HG03439 (cell line): ENCODE results near the gene CMTR2.
A peak's percentile ranks its signal among the peaks of the same experiment; 100 is the strongest.
"Not testable (repeated sequence)": the region's sequence is repeated elsewhere in the genome, so short reads cannot be mapped to it uniquely, and the experiment has no call there.

Experiments used
- ATAC-seq: cut with Tn5 transposase; IDR thresholded peaks from one replicate; pipeline ENCODE4 v1.9.1; 2021; ENCODE audit warnings: mild to moderate bottlenecking, moderate library complexity; ENCODE audit not compliant: unreplicated experiment

The CMTR2 gene, protein sequence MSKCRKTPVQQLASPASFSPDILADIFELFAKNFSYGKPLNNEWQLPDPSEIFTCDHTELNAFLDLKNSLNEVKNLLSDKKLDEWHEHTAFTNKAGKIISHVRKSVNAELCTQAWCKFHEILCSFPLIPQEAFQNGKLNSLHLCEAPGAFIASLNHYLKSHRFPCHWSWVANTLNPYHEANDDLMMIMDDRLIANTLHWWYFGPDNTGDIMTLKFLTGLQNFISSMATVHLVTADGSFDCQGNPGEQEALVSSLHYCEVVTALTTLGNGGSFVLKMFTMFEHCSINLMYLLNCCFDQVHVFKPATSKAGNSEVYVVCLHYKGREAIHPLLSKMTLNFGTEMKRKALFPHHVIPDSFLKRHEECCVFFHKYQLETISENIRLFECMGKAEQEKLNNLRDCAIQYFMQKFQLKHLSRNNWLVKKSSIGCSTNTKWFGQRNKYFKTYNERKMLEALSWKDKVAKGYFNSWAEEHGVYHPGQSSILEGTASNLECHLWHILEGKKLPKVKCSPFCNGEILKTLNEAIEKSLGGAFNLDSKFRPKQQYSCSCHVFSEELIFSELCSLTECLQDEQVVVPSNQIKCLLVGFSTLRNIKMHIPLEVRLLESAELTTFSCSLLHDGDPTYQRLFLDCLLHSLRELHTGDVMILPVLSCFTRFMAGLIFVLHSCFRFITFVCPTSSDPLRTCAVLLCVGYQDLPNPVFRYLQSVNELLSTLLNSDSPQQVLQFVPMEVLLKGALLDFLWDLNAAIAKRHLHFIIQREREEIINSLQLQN

DNA sequence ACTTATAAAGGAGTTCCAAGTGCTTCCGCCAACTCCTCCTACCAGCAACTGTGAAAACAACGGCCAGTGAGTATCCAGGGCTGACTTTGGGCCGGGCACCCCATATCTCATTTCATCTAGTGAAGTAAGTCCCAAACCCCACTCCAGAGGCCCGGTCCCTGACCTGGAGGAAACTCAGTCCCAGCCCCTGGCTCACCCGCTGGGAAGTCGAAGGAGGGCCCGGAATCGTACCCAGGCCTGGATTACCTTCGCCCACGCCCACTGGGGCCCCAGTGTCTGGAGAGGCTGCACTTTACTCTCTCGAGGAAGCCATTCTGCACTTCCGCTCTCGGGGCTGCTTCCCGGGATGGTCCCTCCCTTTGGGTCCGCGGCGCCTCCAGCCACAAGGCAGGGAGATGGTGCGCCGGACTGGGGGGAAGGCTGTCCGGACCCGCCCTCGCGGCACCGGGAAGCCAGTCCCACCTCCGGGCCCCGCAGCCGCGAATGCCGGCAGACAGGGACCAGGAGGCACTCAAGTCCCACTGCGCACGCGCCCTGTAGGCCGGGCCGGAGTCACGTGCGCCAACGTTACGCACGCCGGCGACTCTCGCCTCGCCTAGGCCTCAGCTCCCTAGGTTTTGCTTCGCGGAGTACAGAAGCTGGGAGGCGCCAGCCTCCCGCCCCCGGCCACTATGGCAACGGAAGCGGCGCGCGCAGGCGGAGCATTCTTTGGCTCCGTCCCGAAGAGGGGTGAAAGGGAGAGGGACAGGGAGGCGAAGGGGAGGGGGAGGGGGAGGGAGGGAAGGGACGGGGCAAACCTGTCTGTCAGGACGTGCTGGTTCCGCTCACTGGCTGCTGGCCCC, at the start of gene CMTR2:
Gene CMTR2 (minus strand): TSS at position 513 of the 842 bp plus-strand sequence. CDS start 3,482 bp downstream, outside the sequence.
- ATAC-seq = peak; percentile 94

DNA sequence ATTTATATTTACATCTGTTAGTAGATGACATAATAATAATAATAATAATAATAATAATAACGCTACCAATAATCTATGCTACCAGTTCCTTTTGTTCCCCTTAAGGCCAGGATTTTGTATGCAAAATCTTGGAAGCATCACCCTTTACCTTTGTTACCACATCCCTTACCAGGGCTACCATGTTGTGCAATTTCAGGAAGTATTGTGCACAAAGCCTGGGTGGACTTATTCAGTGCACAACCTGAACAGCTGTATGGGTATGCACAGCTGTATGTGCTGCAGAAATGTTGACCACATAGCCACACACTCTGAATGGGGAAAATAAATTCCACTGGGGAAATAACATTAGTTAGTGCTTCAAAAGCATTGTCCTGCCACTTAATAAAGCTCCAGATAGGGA, 49.4 kb upstream of the CMTR2 start:
- no peak for ATAC-seq

DNA sequence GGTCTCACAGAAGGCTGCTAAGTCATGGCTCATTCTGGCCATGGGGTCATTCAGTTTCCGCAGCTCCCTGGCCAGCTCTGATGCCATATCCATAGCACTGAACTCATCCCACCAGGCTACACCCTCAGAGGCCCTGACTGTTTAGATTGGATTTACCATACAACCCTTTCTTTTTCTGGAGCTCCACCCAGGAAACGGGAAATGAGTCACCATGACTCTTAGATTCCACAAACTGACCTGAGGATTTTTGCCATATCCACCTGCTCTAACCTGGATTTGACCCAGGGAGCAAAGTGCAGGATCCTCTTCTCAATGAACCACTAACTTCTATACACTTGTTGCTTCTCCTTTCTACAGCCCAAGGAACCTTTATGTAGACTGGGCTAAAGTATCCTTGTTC, 49.0 kb upstream of the CMTR2 start:
- ATAC-seq = no peak

DNA sequence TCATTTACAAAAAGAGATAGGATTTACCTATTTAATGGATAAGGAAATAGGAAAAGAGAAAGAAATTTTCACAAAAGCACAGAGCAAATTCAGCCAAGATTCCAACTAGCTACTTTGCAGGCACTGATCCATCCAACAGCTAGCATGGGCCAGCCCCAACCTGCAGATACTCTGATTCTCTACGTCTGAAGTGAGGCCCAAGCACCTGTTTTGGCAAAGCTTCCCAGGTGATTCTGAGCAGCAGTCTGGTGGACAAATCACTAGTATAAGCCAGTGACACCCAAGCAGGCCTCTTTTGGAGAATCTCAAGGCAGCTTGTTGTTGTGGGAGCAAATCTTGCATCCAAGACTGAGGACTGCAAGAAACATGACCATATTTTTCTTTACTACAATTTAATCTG, 48.4 kb upstream of the CMTR2 start:
- ATAC-seq = no peak

DNA sequence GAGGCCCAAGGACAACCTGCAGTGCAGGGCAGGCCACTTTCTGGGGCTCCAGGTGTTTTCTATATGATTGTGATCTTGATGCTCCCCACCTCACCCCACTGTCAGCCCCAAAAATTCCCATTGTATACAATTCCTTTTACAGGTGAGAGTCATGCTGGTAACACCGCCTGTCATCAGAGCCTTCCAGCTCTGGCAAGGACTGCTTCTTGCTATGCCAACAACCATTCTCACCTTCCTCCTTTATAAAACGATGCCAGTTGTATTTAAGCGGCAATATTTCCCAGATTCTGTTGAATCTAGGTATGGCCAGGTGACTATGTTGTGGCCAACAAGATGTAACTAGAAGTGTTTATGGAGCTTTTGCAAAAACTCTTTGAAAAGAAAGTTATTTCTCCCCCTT, 38.9 kb upstream of the CMTR2 start:
- ATAC-seq = no peak

DNA sequence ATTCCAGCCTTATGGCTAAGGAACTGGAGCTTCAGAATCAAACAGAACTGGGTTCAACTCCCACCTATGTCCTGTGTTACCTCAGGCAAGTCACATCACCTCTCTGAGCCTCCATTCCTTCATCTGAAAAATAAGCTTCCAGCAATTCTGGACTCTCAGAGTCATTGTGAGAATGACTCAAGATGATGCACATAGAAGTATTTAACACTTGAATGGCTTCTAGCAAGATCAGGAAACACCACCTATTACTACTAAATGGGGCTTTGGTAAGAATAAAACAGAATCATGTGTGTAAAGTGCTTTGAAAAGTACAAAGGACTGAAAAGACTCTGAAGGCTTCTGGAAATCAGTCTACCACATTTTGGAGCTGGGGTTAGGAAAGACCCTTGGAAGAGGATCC, 38.5 kb upstream of the CMTR2 start:
- ATAC-seq = no peak

DNA sequence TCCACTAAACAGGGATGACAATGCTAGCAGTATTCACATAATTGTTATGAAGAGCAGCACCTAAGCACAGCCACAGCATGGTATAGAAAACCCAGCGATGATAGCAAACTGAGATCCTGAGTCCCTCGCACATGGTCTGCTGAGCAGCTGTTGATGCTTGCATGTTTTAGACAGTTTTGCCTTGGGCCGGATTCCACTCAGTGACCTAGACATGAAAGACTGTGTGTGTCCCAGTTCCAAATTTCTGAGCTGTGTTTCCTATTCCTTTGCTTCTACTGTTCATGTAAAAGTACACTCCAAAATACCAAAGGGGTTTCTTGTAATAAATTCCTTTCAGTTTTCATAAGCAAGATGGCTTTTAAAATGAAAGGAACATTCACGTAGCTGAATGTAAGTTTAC, 30.8 kb upstream of the CMTR2 start:
- ATAC-seq = no peak

DNA sequence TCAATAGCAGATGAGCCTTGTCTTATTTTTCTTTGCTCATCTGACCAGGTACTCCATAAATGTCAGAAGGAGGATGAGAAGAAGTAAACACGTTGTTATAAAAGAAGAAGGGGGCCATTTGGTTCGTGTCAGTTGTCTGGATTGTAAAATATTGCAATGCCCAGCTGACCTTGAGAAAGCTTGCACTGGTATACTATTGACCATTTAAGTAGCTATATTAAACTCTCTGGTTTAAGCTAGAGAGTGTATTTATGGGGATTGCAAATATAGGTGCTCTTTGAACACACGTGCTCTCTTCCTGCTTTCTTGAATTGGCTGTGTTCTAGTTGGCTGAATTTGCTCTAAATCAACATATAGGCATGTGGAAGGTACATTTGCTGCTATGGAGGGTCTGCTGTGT, 26.1 kb upstream of the CMTR2 start:
- ATAC-seq = no peak

DNA sequence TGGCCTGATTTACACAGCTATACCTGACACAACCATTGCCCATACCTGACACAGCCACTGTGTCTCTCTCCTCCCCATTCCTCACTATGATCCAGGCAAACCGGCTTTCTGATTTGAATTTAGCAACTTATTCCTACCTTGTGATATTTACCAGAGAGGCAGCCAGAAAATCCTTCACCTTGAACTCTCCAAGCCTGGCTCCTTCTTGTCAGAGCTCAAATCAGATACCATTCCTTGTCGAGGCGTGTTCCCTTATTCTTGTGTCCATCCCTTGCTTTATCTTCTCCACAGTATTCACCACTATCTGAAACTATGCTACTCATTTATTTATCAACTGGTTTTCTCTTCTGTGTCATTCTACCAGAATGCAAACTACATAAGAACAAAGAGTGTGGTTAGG, 24.4 kb upstream of the CMTR2 start:
- ATAC-seq = not testable (repeated sequence)

DNA sequence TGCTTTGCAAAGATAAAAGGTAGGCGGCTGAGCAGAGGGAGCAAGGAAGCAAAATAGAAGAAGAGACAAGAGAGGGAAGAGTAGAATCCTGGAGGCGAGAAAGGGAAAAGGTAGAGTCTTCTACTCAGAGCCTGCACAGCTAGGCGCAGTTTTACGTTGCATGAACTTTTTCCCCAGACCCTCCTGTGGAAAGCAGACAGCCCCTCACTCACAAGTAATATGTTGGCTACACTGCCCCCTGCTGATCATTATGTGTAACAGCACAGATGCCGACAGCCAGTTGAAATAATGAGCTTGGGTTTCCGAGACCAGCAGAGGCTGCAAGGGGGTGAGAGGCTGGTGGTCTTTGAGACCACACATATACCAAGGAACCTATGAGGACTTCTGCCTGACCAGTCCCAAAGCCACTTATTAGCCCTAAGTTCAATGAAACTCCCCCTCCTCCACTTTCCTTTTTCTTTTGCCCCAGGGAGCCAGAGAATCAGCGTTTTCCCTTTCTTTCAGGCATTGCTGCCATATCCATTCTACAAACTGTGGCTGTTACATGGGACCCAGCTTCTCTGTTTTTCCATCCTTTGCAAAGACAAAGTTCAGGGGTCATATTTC, 22.5 kb upstream of the CMTR2 start:
- ATAC-seq = no peak

DNA sequence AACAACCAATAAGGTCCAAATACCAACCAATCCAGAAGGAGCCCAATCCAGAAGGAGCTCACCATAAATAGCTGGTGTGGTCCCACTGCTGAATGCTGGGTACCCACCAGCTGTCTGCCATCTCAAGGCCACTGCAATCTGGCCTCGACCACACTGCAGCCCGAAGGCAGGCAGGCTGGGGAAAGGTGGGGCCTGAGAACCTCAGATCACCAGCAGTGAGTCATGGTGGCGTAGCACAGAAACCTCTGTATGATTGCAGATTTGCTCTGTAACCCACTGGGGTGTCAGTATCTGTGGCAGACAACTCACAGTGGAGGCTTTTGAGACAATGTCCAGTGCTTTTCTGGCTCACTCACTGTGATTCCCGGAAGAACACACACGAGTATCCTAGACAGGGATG, 14.7 kb upstream of the CMTR2 start:
- no peak for ATAC-seq

DNA sequence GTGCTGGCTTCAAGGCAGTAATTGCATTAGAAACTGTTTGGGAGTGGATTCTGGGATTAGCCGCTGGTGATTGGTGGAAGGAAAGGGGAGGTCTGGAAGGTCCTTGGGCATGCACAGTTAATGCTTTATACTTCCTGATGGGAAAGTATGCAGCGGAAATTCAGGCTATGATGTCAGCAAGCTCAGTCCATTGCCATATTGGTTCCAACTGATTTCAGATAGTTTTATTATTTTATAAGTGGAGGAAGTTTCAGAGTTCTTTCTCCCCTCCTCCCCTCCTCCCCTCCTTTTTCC, 8.1 kb upstream of the CMTR2 start:
- no peak for ATAC-seq

DNA sequence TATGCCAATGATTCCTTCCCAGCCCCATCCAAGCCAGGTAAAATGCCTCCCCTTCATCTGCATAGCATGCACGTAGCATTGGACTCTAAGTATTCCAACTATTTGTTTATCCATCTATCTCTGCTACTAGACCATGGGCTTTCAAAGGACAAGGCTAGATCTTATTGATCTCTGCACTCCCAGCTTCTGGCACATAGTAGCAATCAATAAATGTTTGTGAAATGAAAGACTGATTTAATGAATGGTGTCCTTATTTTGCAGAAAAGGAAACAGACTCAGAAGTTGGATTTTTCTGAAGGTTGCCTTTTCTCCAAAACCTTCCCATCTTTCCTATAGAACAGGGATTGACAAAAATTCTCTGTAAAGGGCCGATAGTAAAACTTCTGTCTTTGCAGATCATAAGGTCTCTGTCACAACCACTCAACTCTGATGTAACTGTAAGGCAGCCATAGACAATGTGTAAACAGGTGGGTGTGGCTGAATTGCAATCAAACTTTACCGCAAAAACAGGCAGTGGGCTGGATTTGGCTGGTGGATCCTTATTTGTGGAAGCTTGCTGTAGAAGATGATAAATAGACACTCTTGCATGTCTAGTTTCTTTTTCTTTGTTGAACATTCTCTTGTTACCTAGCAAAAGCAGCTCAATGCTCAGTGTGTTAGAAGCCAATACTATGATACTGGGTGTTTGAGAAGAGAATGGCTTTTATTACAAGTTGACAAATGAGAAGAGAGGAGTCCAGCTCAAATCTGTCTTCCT, 7.6 kb upstream of the CMTR2 start:
- no peak for ATAC-seq

DNA sequence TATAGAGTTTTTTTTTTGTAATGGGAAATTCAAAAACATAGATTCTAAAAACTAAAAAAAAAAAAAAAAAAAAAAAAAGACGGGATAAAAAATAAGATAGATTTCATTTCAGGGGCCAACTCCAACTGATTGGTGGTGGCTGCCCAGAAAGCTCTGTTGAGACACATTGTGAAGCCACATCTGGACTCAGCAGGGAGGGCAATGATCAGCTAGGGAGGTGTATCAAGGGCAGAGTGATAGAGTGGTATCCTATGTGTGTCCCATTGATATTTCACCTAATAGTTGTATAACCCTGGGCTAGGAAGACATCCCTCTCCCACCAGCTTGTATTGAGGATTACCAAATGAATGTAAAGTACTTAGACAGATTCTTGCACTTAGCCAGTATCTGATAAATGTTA, 6.7 kb upstream of the CMTR2 start:
- ATAC-seq = no peak

DNA sequence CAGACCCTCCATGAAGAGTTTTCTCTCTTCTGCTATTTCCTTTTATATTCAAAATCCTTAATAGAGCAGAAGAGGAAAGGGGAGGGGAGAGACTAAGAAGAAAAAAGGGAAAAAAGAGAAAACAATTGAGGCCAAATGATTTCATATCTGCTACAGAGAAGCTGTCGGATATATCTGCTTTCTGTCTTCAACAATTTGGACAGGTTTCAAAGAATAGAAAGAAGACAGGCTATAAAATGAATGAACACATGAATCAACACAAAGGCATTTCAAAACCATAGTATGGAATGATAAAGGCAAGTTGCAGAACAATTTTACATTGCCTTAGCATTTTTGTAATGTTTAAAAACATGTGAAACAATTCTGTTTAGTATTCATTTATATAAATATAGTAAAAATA, 4.7 kb upstream of the CMTR2 start:
- no peak for ATAC-seq

DNA sequence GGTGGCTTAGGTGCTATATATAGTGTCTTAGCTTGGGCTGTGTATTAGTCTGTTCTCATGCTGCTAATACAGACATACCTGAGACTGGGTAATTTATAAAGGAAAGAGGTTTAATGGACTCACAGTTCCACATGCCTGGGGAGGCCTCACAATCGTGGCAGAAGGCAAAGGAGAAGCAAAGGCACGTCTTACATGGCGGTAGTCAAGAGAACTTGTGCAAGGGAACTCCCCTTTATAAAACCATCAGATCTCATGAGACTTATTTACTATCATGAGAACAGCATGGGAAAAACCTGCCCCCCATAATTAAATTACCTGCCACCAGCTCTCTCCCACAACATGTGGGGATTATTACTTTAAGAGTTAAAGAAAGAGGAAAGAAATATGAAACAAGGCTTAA, 2.9 kb upstream of the CMTR2 start:
- not testable (repeated sequence) for ATAC-seq

DNA sequence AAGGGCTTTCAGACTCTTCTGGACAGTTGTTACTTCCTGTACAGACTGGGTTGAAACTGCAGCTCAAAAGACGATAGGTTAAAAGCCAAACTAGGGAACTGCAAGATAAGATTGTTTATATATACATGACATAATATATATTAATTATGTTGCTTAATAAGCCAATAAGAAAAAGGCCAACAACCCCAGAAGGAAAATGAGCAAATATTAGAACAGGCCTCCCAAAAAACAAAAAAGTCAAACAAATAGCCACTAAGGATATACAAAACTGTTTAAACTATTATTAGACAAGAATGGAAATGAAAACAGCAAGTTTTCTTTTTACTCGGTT, 495 bp upstream of the CMTR2 start:
- ATAC-seq = no peak

DNA sequence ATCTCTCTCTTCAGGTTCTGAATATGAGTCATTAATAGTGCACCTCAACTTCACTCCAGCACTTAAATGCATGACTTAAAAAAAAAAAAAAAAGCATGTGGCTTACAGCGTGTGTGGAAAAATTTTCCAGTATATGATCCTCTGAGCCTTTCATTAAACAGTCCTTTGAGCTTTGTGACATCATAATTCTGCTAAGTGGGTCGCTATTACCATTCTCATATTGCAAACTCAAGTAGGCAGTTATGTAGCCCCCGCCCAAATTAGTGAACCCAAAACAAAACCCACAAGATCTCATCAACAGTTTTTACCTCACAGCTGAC, 672 bp downstream of the CMTR2 start:
- no peak for ATAC-seq

DNA sequence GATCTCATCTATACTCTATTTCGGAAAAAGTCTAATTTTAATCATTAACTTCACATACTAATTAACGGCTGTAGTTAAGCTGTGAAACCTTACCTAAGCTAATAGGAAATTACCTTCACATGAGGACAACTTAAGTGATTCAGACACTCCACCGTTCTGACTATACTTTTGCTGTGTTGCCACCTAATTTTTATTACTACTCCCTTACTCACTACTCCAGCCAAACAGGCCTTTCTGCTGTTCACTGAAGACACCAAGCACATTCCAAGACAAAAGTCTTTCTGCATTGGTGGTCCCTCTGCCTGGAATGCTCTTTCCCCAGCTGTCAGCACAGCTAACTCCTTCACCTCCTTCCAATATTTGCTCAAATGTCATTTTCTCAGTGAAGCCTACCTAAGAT, 1.3 kb downstream of the CMTR2 start:
- no peak for ATAC-seq

DNA sequence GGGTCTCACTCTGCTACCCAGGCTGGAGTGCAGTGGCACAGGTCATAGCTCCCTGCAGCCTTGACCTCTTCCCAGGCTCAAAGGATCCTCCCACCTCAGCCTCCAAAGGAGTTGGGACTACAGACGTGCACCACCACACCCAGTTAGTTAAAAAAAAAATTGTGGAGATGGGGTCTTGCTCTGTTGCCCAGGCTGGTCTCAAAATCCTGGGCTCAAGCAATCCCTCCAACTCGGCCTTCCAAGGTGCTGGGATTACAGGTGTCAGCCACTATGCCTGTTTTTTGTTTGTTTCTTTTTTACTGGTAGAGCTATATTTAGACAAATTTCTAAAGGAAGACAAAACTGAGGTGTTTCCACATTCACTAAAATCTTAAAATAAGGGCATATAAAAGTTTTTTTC, 1.7 kb downstream of the CMTR2 start:
- ATAC-seq = no peak

DNA sequence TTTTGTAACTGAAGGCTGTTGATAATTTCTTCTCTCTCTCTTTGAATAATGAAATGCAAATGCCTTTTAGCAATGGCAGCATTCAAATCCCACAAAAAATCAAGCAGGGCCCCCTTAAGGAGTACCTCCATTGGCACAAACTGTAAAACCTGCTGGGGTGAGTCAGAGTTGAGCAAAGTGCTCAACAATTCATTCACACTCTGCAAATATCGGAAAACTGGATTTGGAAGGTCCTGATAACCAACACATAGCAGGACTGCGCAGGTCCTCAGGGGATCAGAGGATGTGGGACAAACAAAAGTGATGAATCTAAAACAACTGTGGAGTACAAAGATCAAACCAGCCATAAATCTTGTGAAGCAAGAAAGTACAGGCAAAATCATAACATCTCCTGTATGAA, 5.6 kb downstream of the CMTR2 start:
- no peak for ATAC-seq
